HepG2 (cell line): ENCODE results near the gene OR52B4. TPM values are rescaled to one million over a fixed set of nuclear protein-coding genes. Genes with fewer than 3 reads are reported as not detected.
"Not testable (repeated sequence)": the region's sequence is repeated elsewhere in the genome, so short reads cannot be mapped to it uniquely, and the experiment has no call there.

Experiments used
- ATAC-seq: fragments of 200-7000 bp; cut with Tn5 transposase; 3 replicates; pipeline ENCODE4 v1.9.1; 2020; ENCODE audit warnings: mild to moderate bottlenecking, moderate library complexity
- BruUV-seq: library from RNA; stranded (reverse); fragments of 400-500 nt; replicated peaks from 2 replicates; lab custom pipeline; 2021; lab: Mats Ljungman, UMichigan
- CTCF ChIA-PET: fragments of 300-600 bp; formaldehyde crosslinking; extraction: SDS; loops from one replicate; lab custom pipeline; 2021; ENCODE audit warnings: low total read pairs, inconsistent platforms, low intra/inter-chr PET ratio; lab: Yijun Ruan, JAX
- POLR2A ChIA-PET: fragments of 350-600 bp; sonication (Branson Sonifier 250); formaldehyde crosslinking; loops from one replicate; lab custom pipeline; 2020; ENCODE audit warnings: antibody characterized with exemption, inconsistent platforms; lab: Yijun Ruan, JAX
- DNase-seq: peaks from one replicate; pipeline ENCODE4 v3.0.0-alpha.2; 2015; ENCODE audit warnings: low spot score
- FAIRE-seq: peaks from 3 replicates; lab custom pipeline; 2011; peaks lifted over from hg19 to GRCh38; lab: Jason Lieb, UNC
- H2AFZ ChIP-seq: one replicate; pipeline ENCODE4 v1.6.1; 2011; ENCODE audit warnings: low read length, inconsistent platforms
- H3K27ac ChIP-seq: fragments of 300-600 bp; 3 replicates; pipeline ENCODE4 v1.8.0; 2011; ENCODE audit warnings: mixed run types, mild to moderate bottlenecking, mixed read lengths, low read length, inconsistent platforms; ENCODE audit not compliant: insufficient read depth; ENCODE audit errors: extremely low read length
- H3K27me3 ChIP-seq, 2 experiments: fragments of 200-600 bp in 1 of 2; 2 replicates in 1 of 2; 3 replicates in 1 of 2; pipeline versions ENCODE4 v1.6.0 to v1.8.0; 2011; ENCODE audit warnings: low read length in 2 of 2, mild to moderate bottlenecking in 2 of 2, moderate library complexity in 2 of 2, inconsistent platforms in 1 of 2; ENCODE audit not compliant: insufficient read depth in 2 of 2, control insufficient read depth in 1 of 2
- H3K36me3 ChIP-seq, 2 experiments: fragments of 200-600 bp in 1 of 2; replicated peaks in 1 of 2; 2 replicates in 1 of 2; 3 replicates in 1 of 2; pipeline versions ENCODE4 v1.5.1 to v1.8.0; 2011; ENCODE audit warnings: low read length in 2 of 2, inconsistent platforms in 1 of 2; ENCODE audit not compliant: insufficient read depth in 2 of 2, control insufficient read depth in 1 of 2
- H3K4me1 ChIP-seq: 2 replicates; pipeline ENCODE4 v1.5.1; 2012; ENCODE audit warnings: low read length, inconsistent platforms; ENCODE audit not compliant: insufficient read depth
- H3K4me2 ChIP-seq: 2 replicates; pipeline ENCODE4 v1.6.0; 2011; ENCODE audit warnings: low read depth, low read length, inconsistent platforms
- H3K4me3 ChIP-seq, 3 experiments: fragments of 200-600 bp in 1 of 3; sonication (generic), shearing (Covaris generic) in 1 of 3; replicated peaks in 1 of 3; 2 replicates each; pipeline ENCODE4 v1.5.1; 2011 to 2016; ENCODE audit warnings: low read length in 3 of 3, inconsistent platforms in 2 of 3, low read depth in 2 of 3, mild to moderate bottlenecking in 2 of 3, control low read depth in 1 of 3, mixed read lengths in 1 of 3; ENCODE audit not compliant: insufficient read depth in 1 of 3
- H3K79me2 ChIP-seq: one replicate; pipeline ENCODE4 v1.6.1; 2011; ENCODE audit warnings: low read length, inconsistent platforms; ENCODE audit not compliant: insufficient read depth
- H3K9ac ChIP-seq: 2 replicates; pipeline ENCODE4 v1.6.0; 2011; ENCODE audit warnings: mild to moderate bottlenecking, low read depth, low read length, inconsistent platforms; ENCODE audit not compliant: insufficient read depth
- H3K9me3 ChIP-seq: 2 replicates; pipeline ENCODE4 v1.5.1; 2012; ENCODE audit warnings: mild to moderate bottlenecking, low read length
- H4K20me1 ChIP-seq: 2 replicates; pipeline ENCODE4 v1.6.0; 2011; ENCODE audit warnings: inconsistent platforms, mild to moderate bottlenecking, low read length, moderate library complexity; ENCODE audit not compliant: insufficient read depth
- NFE2L1 ChIP-seq: sonication (generic); formaldehyde crosslinking; IDR thresholded peaks from 2 replicates; pipeline ENCODE4 v1.4.0; 2020; ENCODE audit warnings: missing genetic modification reagents, mild to moderate bottlenecking, borderline replicate concordance
- ZNF784 ChIP-seq: sonication (generic); formaldehyde crosslinking; IDR thresholded peaks from 2 replicates; pipeline ENCODE4 v1.5.1; 2020; ENCODE audit warnings: missing genetic modification reagents, mild to moderate bottlenecking, borderline replicate concordance
- WGBS: methylation state at CpG from one replicate; pipeline ENCODE4 v1.1.6; 2017; ENCODE audit warnings: low lambda C conversion rate; 5-methylcytosine and 5-hydroxymethylcytosine counted together
- in situ Hi-C: cut with HindIII; loops from 2 replicates; pipeline ENCODE4 v1.10.0; 2017; ENCODE audit warnings: low pct_unique_long_range_greater_than_20kb; ENCODE audit not compliant: extremely low pct_ligation_motif_present
- intact Hi-C: fragments of 100-400 bp; cut with micrococcal nuclease; formaldehyde crosslinking; loops from one replicate; pipeline ENCODE4 v1.10.0; 2022; ENCODE audit not compliant: unreplicated experiment
- polyA plus RNA-seq, 8 experiments: library from polyadenylated mRNA; depleted of rRNA in 3 of 8; stranded (reverse) in 7 of 8; unstranded in 1 of 8; fragments of >200 nt; fragmentation: Illumina TruSeq in 4 of 8; extraction: Trizol in 4 of 8; gene quantifications; 2 replicates each; pipeline versions ENCODE4 v1.2.1 to v1.2.3, GENCODE V29; 2011 to 2016; ENCODE audit warnings: low read depth in 4 of 8, missing spikeins in 1 of 8, mixed read lengths in 1 of 8; ENCODE audit not compliant: insufficient read depth in 1 of 8
- total RNA-seq, 5 experiments: library from RNA; depleted of rRNA; stranded (reverse); fragments of >200 nt; fragmentation: Illumina TruSeq; extraction: Trizol; gene quantifications; 2 replicates each; pipeline ENCODE4 v1.2.3, GENCODE V29; 2016; ENCODE audit warnings: low read depth in 1 of 5

The OR52B4 gene
- total and polyA plus RNA-seq, 2 of the 13 experiments (the other 11 are each of a cell fraction or from before 2014, with no cell fraction given), result not detected

GRCh38 chr11:4370166-4370565 is 2.0 kb upstream of the OR52B4 start (continued):
- TF ChIP-seq NFE2L1 (CRISPR knock-in tag), result no peak
- no peak for TF ChIP-seq ZNF784

GRCh38 chr11:4348142-4348541 is 20.0 kb downstream of the OR52B4 start:
- ATAC-seq, POLR2A ChIA-PET, H3K27ac ChIP-seq, FAIRE-seq, H3K79me2 ChIP-seq, H3K9me3 ChIP-seq, H3K27me3 ChIP-seq, in situ Hi-C loops, H2AFZ ChIP-seq, H3K9ac ChIP-seq, DNase-seq, H3K36me3 ChIP-seq, H3K4me2 ChIP-seq, H4K20me1 ChIP-seq, CTCF ChIA-PET, BruUV-seq, H3K4me1 ChIP-seq, intact Hi-C loops, H3K4me3 ChIP-seq: not testable (repeated sequence)
- 67% methylated on average over 1 of the region's 5 CpGs for WGBS

- H3K27me3 ChIP-seq, POLR2A ChIA-PET, H3K4me1 ChIP-seq, H2AFZ ChIP-seq, ATAC-seq, H3K36me3 ChIP-seq, H3K9ac ChIP-seq, H3K4me3 ChIP-seq, H4K20me1 ChIP-seq, CTCF ChIA-PET, FAIRE-seq, intact Hi-C loops, H3K4me2 ChIP-seq, H3K79me2 ChIP-seq, in situ Hi-C loops, BruUV-seq, H3K9me3 ChIP-seq, DNase-seq, H3K27ac ChIP-seq: not testable (repeated sequence)
- 3% methylated on average over 2 of the region's 2 CpGs for WGBS
Measured at GRCh38 chr11:4345366-4345765, 22.8 kb downstream of the OR52B4 start.

- H3K4me1 ChIP-seq, H3K4me2 ChIP-seq, H3K9me3 ChIP-seq, in situ Hi-C loops, intact Hi-C loops, H3K27ac ChIP-seq, H2AFZ ChIP-seq, H3K4me3 ChIP-seq, POLR2A ChIA-PET, H3K27me3 ChIP-seq, H3K79me2 ChIP-seq, BruUV-seq, FAIRE-seq, H3K9ac ChIP-seq, H4K20me1 ChIP-seq, DNase-seq, ATAC-seq, H3K36me3 ChIP-seq, CTCF ChIA-PET: not testable (repeated sequence)
- WGBS, result 89% methylated on average over 7 of the region's 28 CpGs
Measured at GRCh38 chr11:4334356-4334755, 33.8 kb downstream of the OR52B4 start.
